HG02973 (cell line): Measurements from ENCODE around the gene LEMD2.

Experiments
- ATAC-seq: cut with Tn5 transposase; IDR thresholded peaks from one replicate; pipeline ENCODE4 v1.9.1; 2021; ENCODE audit warnings: moderate library complexity; ENCODE audit not compliant: unreplicated experiment

The LEMD2 gene

DNA sequence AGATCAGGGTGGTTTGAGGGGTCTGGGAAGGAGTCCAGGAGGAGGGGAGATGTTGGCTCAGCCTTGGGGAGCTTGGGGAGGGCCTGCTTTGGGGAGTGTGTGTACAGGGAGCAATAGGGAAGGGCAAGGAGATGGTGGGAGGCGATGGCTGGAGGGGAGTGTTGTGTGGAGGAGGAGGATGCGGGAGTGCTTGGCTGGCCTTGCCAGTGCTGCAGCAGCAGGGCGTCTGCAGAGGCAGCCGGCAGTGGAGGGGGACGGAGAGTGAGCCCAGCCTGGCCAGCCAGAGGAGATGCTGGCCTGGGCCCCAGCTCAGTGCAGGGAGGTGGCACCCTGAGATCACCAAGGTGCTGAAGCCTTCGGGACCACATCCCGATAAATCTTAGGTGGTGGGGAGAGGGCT is 46.1 kb downstream of the LEMD2 start:
- ATAC-seq: no peak

DNA sequence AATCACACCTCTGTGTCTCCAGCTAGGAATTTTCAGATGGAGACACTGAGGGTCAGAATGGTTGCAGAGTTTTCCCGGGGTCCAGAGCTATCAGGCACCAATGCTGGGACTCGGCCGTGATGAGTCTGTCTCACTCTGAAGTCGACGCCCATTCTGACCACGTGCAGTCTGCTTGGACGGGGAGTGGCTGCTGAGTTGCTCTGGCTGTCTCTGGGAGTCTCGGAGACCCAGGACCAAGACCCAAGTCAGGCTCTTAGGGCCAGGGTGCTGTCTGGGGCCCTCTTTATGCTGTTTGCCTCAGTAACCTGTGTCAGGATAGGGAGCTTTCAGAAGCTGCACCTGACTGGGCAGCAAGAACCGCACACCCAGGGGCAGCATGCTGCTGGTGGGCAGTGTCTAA is 46.8 kb downstream of the LEMD2 start:
- no peak for ATAC-seq

DNA sequence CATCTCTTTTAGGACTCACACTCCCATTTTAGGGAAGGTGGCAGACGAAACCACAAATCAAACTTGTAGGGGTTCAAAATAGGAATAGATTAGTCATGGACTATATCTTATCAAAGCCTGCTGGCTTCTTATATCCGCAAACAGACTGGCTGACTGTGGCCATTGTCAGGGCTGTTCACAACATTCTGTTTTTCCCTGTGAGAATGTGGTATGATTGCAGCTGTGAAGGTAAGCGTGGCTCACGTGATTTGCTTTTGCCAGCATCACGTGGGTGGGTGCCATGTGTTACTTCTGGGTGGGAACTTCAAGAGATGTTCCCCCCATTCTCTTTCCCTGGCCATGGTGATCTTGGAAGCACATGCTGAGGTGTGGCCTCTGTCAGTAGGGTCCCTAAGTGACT is 48.1 kb downstream of the LEMD2 start:
- no peak for ATAC-seq

DNA sequence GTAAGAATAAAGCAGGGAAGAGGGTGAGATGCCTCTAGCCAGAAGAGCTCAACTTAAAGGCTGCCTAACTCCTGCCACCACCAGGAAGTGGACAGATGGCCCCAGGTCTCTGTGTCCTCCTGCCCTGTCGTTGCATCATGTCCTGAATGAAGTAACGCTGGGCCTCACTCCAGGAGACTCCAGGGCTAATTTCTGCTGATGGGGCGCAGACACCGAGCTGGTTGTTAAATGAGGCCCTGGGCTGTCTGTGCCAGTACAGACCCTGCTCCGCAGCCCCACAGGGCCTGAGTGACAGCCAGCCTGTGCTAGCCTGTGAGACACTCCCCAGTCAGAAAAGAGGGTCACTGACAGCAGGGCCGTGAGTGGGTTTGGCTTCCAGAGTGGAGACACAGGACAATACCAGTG is 48.7 kb downstream of the LEMD2 start:
- ATAC-seq: no peak

DNA sequence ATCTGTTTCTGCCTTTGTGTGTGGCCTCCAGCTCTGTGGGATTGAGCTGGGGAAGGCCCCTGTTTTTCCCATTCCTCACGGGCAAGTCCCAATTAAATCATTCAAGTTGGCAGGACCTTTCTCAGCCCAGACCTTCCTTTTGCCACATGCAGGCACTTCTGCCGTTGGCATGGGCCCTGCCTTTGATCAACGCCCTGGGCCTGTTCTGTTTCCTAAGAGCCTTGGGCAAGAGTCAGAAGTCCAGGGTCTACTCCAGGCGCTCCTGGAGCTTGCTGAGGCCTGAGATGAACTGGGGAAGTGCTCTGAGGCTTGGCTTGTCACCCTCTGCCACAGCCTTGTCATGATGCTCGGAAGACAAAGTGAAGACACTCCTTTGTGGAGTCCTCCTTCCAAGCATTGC is 49.4 kb downstream of the LEMD2 start:
- ATAC-seq: no peak

DNA sequence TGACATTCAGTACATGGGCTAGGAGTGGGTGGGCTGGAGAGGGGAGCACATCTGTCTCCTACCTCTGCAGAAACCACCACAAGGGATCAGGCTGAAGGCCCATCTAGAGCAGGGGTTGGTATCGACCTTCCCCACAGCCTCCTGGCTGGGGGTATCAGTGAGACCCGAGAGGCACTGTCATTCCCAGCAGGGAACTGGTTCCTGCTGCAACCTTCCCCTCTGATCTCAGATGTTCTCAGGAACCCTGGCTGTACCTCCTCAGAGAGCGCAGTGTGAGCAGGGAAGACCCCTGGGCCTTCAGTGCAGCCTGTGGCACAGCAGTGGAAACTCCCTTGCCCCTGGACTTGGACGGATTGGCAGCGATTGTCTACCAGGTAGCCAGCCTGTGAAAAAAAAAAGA is 50.1 kb downstream of the LEMD2 start:
- ATAC-seq: no peak

DNA sequence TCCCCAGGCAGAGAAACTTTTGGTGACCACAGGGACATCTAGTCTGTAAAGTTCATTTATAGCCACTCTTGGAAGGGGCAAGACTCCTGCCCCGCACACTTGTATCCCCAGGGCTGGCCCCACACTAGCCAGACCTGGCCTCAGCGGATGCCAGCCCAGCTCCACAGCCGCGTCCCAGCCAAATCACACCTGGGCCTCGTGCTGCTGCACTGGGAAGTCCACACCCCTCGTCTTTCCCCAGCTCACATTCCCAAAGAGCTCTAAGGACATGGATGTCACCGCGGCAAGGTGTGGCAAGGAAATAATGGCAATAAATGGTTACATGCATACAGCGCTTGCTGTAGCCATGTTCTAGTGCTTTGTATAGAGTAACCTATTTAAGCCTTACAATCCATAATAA is 50.8 kb downstream of the LEMD2 start:
- ATAC-seq: no peak

DNA sequence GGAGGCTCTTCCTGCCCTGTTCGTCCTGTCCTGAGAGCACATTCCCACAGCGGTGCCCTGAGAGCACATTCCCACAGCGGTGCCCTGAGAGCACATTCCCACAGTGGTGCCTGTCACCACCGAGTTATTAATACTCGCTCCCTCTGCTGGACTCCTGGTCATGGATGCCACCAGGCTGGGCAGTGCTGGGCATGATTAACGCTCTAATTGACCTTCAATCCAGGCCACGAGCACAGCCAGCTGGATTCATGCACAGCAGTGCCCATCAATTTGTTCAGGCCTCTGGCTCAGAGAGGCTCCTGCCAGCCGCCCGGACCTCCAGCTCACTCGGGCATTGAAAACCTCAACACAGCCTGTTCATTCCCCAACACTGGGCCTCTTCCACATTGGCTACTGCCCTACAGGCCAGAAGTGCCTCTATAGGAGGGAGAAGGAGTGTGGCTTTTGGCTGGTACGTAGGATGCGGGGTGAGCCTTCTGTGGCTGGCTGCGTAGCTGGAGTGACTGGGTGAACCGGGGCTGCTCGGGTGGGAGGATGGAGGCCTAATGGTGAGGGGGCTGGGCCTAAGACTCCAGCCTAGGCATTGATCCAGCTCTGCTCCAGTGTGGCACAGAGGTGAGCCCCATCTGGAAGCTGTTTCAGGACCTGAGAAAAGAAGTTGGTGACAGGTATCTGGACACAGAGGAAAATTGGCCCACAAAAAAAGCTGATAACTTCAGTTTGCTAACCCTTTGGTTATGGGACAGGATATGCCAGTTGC is 51.5 kb downstream of the LEMD2 start:
- ATAC-seq: no peak

DNA sequence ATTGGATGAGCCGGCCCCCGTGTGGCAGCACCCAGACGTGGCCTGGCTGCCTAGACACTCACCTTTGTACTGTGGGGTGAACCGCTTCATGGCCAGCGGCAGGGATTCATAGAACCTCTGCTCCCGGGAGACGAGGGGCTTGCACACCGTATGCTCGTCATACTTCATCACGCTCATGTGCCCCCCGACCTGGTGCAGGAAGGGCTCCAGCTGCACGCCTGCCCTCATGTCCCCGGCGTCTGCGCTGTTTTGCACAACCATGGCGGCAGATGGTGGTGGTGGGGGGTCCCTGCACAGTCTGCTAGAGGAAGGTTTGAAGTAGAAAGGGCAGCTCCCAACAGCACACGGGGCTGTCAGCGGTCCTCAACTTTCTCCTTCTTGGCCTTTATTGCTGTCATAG is 53.7 kb downstream of the LEMD2 start:
- no peak for ATAC-seq

DNA sequence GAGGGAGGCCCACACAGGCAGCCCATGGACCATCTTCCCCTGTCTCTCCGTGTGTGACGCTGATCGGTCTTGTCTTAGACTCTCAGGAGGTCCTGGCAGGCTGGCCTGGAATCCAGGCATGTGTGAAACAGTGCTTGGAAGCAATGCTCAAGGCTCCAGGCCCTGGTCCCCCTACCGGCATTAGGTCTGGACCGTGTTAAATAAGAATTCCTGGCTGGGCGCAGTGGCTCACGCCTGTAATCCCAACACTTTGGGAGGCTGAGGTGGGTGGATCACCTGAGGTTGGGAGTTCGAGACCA is 55.3 kb downstream of the LEMD2 start:
- no peak for ATAC-seq

DNA sequence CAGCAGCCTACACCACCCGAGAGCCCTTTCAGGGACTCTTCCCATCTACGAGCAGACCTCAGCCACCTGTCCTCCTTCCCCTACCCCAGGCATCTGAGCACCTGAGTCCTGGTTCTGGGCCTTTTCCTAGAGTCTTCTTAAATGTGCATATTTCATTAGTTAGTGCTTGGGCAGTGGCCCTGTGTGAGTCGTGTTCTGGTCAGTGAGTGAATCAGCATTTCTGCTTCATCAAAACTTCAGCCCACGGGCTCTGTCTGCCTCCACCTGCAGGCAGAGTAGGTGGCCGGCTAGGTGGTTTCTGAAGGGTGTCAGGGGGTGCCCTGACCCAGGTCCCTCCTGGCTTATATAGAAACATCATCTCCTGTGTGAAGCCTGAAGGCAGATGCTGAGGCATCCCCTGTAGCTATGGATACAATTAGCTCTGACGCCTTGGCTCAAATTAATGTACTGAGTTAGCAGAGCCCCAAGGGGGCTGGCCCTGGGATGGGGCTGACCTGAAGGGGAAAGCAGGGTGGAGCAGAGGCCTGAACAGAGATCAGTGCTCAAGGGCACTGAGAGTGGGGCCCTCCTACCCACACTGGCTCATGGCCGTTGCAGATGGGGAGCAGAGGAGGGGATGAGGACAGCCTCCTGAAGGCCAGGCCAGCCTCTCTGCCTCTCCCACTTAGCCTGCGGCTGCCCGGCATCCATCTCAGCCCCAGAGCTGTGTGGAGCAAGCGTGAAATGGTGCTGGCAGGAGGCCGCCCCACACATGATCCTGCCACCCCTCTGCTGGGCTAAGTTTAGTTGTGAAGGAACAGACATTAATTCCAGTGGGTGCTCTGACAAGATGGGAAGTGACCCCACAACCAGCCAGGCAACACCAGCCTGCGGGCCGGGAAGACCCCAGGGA is 55.9 kb downstream of the LEMD2 start:
- no peak for ATAC-seq

DNA sequence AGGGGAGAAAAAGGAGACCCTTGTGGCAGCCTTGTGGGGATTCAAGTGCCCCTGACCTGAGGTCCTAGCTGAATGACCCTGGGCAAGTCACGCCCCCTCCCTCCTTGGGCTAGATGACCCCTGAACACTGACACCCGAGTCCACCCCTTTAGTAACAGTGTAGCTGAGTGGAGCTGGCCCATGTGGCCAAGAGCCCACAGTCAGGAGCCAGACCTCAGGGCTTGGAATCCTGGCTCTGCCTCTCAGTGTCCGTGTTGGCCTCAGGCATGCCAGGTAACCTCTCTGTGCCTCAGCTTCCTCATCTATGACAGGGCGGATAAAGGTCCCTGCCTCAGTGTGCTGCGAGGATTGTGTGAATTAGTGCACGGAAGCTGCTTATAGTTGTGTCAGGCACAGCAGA is 56.5 kb downstream of the LEMD2 start:
- no peak for ATAC-seq

DNA sequence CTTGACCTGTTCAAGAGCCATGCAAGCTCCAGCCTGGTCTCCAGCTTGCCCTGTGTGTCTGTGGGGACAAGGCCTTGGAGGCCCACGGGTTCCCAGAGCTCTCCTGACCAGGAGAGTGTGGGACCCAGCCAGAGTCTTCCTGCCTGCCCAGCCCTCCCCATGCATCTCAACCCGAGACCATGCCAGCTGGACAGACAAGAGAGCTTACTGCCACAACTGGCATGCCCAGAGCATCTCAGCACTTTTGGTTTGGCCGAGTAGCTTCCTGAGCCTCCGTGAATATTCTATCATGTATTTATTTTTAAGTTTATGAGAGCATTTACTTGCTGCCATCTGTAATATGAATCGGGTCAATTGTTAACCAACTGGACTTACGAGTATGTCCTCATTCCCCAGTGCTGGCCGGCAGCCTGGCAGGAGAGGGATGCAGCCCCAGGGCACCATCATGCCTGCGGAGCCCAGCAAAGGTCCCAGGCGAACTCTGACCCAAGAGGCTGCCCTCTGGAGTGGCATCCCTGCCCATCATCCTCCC is 57.1 kb downstream of the LEMD2 start:
- ATAC-seq: no peak

DNA sequence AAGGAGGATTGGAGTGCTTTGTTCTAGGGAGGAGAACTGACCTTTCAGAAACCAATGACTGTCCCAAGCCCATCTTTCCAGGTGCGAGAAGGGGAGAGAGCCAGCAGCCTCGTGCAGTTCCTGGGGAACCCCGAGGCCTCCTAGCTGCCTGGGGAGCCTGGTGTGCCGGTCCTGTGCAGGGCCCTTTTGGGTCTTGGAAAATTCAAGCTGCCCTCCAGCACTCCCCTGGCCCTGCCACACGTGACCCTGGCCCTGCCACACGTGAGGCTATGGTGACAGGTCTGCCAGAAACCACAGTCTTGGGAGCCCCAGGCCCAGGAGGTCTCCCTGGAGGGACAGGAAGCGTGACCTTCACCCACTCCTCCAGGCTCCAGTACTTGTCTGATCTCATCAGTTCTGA is 57.9 kb downstream of the LEMD2 start:
- no peak for ATAC-seq

DNA sequence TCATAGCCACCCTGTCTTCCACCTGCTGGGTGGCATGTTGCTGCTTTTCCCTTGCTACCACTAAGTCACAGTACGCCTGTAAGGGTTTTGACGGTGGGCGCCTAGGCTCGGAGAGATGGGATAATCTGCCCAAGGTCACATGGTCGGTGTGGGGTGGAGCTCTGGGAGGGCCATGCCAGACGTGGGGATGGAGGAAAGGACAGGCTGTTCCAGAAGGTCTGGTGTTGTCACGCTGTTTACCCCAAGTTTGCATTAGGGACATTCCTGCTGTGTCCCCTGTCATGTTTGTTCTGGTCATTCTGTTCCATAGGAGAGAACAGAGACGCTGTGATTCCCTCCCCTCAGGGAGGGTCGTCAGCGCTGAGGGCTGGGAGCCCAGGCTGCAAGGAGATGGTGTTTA is 58.3 kb downstream of the LEMD2 start:
- ATAC-seq: no peak

DNA sequence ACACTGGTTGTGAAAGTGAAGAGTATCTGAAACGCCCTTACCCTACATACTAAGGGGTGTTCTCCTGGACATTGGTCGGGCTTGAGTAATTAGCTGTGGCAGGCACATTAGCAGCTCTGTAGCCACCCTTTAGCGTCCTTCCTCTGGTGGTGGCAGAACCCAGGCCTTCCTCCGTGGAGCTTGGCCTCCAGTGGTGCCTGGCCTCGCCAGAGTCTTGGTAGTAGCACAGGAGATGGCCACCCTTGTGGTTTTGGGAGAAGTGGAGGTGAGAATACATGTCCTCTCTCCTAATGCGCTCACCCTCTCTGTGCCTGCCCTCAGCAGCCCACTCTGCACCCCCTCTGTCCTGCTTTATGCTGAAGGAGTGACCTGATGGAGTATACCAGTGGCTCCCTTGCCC is 59.9 kb downstream of the LEMD2 start:
- ATAC-seq: no peak

DNA sequence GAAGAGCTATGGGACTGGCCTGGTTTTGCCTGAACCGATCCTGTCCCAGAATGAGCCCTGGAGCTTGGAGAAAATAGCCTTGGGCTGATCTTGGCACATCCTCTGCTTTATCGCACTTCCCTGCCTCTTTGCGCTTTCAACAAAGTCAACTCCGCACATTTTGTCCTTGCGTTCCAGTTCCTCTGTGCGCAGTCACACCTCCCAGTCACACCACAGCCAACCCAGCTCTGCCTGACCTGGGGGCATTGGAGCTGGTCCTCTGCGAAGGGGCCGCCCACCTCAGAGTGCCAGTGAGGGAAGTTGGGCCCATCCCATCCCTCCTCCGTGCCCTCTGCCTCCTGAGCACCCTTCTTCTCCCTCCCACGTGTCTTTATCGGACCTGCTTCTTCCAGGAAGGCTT is 60.5 kb downstream of the LEMD2 start:
- ATAC-seq: no peak

DNA sequence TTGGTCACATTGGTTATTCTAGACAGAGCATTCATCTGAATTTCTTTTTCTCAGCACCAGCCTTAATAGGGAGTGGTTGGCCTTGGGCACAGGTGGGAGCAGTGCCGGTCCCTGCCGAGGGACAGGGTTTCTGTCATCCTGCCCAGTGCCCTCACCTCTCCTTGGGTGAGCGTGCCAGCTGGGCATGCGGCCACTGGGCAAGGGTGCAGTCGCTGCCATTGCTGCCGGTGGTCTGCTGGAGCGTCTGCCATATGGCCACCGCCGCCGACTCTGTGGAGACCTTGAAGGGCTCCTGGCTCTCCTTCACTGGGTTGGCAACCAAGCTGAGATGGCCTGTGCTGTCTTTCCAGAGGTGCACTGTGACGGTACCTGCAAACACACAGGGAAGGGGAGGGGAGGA is 61.0 kb downstream of the LEMD2 start:
- no peak for ATAC-seq

DNA sequence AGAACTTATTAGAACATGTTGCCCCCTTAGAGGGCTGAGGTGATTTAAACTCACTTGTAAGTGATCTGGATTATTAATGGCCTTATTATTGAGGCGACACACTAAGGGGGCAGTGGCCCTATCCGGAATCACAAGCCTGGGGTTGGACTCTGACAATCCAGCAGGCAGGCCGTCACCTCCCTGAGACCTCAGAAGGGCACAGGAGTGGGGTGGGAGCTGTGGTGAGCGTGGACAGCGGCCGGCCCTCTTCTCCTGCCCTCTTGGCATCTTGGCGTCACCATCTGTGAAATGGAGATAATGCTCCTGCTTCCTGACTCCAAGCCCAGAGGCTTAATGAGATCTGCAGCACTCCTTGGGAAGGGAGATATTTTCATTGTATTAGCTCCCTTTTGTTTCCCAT is 61.8 kb downstream of the LEMD2 start:
- ATAC-seq: no peak

DNA sequence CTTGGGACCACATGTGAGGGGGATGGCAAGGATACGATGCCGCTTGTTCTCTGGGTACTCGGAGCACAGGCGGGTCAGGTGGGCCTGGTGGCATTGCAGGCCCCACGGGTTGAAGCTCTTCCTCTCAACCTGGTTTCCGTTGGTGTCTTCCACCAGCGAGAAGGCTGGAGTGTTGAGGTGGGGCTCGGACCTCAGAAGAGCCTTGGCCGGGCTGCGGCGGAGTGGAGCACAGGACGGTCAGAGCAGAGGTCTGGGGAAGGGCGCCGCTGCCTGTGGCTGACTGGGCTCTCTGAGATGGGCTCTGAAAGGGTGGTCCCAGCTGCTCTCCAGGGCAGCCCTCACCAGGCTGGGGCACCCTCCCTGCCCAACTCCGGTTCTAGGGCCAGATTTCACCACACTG is 62.2 kb downstream of the LEMD2 start:
- no peak for ATAC-seq

DNA sequence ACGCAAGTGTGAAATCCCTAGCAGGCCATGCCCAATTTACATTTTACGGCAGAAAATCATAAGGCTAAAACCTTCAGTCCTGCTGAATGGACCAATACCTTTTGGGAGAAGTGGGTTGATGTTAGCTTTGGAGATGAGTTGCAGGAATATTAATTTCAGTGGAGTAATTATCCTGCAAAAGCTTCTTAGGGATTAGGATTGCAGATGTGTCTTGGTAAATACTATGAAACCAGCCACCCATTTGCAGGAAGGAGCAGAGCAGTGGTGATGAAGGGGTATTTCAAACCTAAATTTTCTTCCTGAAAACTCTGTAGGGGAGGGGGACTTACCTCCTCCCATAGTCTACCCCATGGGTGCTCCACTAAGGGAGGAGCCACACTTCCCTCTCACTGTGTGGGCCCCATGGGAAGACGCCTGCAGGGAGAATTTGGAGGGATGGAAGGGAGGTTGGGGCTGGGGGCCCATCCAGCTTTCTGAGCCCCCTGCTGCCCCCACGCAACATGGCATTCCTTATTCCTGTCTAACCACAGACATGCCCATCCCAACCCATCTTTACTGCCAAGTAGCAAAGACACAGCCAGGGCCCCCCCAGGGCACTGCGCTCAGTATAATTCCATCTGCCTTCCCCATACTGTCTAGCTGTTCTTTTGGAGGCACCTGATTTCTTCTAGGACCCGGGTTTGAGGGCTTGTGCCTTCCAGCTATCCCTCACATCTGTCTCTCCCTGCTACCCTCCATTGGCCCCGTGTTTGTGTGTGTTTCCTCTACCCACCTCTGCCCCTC is 62.8 kb downstream of the LEMD2 start:
- no peak for ATAC-seq

DNA sequence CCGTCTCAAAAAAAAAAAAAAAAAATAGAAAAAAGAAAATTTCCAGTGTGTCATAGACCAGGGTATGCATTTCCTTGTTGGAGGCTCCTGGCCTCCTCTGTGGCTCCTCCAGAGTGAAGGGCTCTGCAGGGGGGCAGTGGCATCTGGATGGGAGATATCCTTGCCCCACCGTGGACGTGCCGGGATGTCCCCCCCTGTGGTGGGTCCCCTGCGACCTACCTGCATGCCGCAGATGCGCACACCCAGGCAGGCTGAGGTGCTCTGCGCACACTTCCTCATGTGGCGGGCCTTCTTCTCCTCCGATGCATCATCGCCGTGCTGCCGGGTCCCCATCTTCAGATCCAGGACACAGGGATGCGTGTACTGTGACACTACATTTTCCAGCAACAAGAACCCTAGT is 63.7 kb downstream of the LEMD2 start:
- no peak for ATAC-seq
